Activated CD4-positive, CD25-positive, alpha-beta regulatory T cell treated with anti-CD3 and anti-CD28 coated beads, Interleukin-2, amount 50 U/mL, for 72 hours (primary cell): ENCODE data around the gene GIPC1.
"Not testable (repeated sequence)": the region's sequence is repeated elsewhere in the genome, so short reads cannot be mapped to it uniquely, and the experiment has no call there.

ENCODE experiments used
- DNase-seq: peaks from one replicate; pipeline ENCODE4 v3.0.0; 2021

The GIPC1 gene

GRCh38 chr19:14467391-14467790, 28.5 kb downstream of the GIPC1 start:
- DNase-seq, result no peak

GRCh38 chr19:14463747-14464146, 32.2 kb downstream of the GIPC1 start:
- DNase-seq, result no peak

- DNase-seq, result not testable (repeated sequence)
Observed at GRCh38 chr19:14462401-14462800, 33.5 kb downstream of the GIPC1 start.

- DNase-seq, result no peak
Observed at GRCh38 chr19:14460935-14461334, 35.0 kb downstream of the GIPC1 start.

GRCh38 chr19:14459703-14460102, 36.2 kb downstream of the GIPC1 start:
- DNase-seq, result no peak

GRCh38 chr19:14452303-14452702, 43.6 kb downstream of the GIPC1 start:
- not testable (repeated sequence) for DNase-seq

- no peak for DNase-seq
Observed at GRCh38 chr19:14450876-14451275, 45.1 kb downstream of the GIPC1 start.

- peak; percentile 71 for DNase-seq
Observed at GRCh38 chr19:14450168-14450874, 45.6 kb downstream of the GIPC1 start.

GRCh38 chr19:14449321-14449720, 46.6 kb downstream of the GIPC1 start:
- DNase-seq, result no peak

- DNase-seq, result no peak
Observed at GRCh38 chr19:14446336-14447036, 49.4 kb downstream of the GIPC1 start.

GRCh38 chr19:14443632-14444216, 52.2 kb downstream of the GIPC1 start:
- no peak for DNase-seq

GRCh38 chr19:14442891-14443631, 52.9 kb downstream of the GIPC1 start:
- DNase-seq, result no peak

- no peak for DNase-seq
Observed at GRCh38 chr19:14441041-14441938, 54.6 kb downstream of the GIPC1 start.

- peak; percentile 79 for DNase-seq
Observed at GRCh38 chr19:14440049-14440448, 55.9 kb downstream of the GIPC1 start.

- DNase-seq, result no peak
Observed at GRCh38 chr19:14439014-14439413, 56.9 kb downstream of the GIPC1 start.

- no peak for DNase-seq
Observed at GRCh38 chr19:14437578-14438140, 58.3 kb downstream of the GIPC1 start.

- no peak for DNase-seq
Observed at GRCh38 chr19:14435320-14436050, 60.4 kb downstream of the GIPC1 start.

GRCh38 chr19:14434543-14435319, 61.2 kb downstream of the GIPC1 start:
- peak; percentile 40 for DNase-seq

GRCh38 chr19:14433554-14434501, 62.1 kb downstream of the GIPC1 start:
- peak; percentile 48 for DNase-seq
